Measurements from ENCODE around the gene ABCC10. TPM values are rescaled to one million over a fixed set of nuclear protein-coding genes. Genes with fewer than 3 reads are reported as not detected.

The ABCC10 gene
- total RNA-seq, 3 donors from 2014 or later, result 25.3 to 43.3 (median 37.4) TPM

DNA sequence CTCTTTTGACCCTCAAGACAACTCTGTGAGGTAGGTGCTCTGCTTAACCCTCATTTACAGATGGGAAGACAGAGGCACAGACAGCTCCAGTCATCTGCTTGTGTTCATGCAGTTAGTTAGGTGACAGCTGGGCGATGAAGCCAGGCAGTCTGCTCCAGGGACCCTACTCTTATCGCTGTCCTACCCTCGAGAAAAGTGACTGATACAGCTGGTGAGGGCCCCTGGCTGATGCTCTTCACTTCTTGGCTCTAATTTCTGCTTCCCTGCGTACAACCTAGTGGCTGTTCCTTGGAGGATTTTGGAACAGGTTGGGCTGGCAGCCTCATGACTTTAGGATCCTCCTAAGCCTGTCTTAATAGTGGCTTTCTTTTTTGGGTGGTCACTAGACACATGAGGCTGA, 40.9 kb downstream of the ABCC10 start:
- no peak for DNase-seq
- Histone ChIP-seq H3K9me3 (no peaks in the 10 kb centered on the region), H3K4me1 (ENCODE audit: low read depth) (no peaks in the 10 kb centered on the region), H3K36me3 (ENCODE audit: low read depth) (no peaks in the 10 kb centered on the region), H3K4me3 (no peak overlapping the region)
- intact Hi-C loops (cut with DNase I, micrococcal nuclease), result no loop called here
- TF ChIP-seq, protein P1, sequence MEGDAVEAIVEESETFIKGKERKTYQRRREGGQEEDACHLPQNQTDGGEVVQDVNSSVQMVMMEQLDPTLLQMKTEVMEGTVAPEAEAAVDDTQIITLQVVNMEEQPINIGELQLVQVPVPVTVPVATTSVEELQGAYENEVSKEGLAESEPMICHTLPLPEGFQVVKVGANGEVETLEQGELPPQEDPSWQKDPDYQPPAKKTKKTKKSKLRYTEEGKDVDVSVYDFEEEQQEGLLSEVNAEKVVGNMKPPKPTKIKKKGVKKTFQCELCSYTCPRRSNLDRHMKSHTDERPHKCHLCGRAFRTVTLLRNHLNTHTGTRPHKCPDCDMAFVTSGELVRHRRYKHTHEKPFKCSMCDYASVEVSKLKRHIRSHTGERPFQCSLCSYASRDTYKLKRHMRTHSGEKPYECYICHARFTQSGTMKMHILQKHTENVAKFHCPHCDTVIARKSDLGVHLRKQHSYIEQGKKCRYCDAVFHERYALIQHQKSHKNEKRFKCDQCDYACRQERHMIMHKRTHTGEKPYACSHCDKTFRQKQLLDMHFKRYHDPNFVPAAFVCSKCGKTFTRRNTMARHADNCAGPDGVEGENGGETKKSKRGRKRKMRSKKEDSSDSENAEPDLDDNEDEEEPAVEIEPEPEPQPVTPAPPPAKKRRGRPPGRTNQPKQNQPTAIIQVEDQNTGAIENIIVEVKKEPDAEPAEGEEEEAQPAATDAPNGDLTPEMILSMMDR (IDR thresholded peaks at IDR 0.05), result no peak
- no peak for ATAC-seq

DNA sequence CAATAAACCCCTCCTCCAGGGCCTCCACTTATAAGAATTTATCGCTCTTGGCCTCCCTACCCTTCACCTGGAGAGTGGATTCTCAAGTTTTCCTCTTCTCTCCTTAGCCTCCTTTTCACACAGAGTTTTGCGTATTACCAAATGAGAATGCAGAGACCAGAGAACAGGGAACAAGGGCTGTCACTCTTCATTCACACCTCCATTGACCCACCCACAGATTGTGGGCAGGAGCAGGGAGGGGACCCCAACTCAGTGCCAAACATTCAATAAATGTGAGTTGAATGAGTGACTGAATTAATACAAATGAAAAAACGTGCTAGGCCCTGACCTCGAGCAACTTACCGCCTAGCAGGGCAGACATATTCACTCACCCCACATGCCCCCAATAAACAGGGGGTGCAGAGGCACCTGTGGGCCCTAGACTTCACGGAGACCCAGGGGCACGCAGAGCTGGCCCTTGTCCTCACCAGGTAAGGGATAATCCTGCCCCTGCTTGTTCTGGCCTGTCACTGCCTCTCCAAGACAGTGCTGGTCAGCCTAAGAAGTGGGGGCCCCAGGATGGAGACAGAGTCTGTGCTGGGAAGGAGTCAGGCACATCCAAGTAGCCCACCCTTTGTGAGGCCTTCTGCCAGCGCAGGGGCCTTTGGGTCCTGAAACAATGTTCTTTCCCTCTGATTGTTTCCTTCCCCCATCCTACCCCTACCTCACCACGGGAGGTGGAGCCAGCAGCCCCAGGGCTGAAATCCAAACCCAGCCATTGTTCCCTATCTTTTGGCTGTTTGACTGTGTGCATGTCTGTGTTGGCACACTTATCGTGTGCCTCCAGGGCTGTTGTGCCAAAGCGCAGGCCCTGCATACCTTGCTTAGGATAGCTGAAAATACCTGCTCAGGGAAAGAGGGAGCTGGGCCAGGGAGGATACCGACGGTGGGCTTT, 41.7 kb downstream of the ABCC10 start:
- ATAC-seq (no peak), DNase-seq (no peak)
- H3K4me3 ChIP-seq, result no peak overlapping the region
- H3K4me1 ChIP-seq (ENCODE audit: low read depth), result no peaks in the 10 kb centered on the region
- intact Hi-C loops (cut with DNase I, micrococcal nuclease), result no loop called here
- H3K9me3 ChIP-seq, result no peaks in the 10 kb centered on the region
- no peaks in the 10 kb centered on the region for H3K36me3 ChIP-seq (ENCODE audit: low read depth)
- TF ChIP-seq, protein P1 (IDR thresholded peaks at IDR 0.05), result no peak

DNA sequence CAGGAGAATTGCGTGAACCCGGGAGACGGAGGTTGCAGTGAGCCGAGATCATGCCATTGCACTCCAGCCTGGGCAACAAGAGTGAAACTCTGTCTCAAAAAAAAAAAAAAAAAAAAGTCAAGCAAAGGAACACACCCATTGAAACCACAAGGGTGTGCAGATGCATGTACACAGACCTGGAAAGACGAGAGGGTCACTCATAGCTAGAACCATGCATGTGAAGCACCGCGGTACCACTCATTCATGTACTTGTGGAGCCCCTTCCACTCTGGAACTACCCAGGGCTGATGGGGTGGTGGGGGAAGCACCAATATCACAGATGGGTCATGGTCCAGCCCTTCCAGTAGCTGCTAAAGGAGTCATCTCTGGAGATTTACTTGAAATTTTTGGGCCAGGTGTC, 42.6 kb downstream of the ABCC10 start:
- H3K9me3 ChIP-seq, result no peaks in the 10 kb centered on the region
- H3K4me1 ChIP-seq (ENCODE audit: low read depth), result no peaks in the 10 kb centered on the region
- DNase-seq (no peak), ATAC-seq (no peak)
- intact Hi-C loops (cut with DNase I, micrococcal nuclease), result no loop called here
- no peak overlapping the region for H3K4me3 ChIP-seq
- TF ChIP-seq, protein P1 (IDR thresholded peaks at IDR 0.05), result no peak
- no peaks in the 10 kb centered on the region for H3K36me3 ChIP-seq (ENCODE audit: low read depth)

DNA sequence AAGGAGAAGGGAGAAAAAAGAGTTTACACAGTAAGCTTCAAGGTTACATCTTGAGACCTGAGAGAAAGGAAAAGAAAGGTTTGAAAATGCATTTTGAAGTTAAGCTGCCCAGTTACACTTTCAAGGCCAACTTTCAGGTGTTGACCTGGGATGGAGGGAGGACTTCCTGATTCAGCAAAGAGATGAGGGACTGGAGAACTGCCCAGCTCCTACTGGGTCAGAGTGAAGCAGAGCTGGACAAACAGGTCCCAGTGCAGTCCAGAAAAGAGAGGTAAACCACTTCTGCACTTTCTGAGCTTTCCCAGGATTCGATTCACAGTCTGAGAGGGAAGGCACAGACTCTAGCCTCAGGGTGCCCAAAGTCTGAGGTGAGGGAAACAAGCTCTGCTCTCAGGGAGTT, 44.1 kb downstream of the ABCC10 start:
- H3K4me1 ChIP-seq (ENCODE audit: low read depth), result no peaks in the 10 kb centered on the region
- intact Hi-C loops (cut with DNase I, micrococcal nuclease), result no loop called here
- DNase-seq, result no peak
- ATAC-seq, result no peak
- no peaks in the 10 kb centered on the region for H3K9me3 ChIP-seq
- no peaks in the 10 kb centered on the region for H3K36me3 ChIP-seq (ENCODE audit: low read depth)
- no peak overlapping the region for H3K4me3 ChIP-seq
- TF ChIP-seq, protein P1 (IDR thresholded peaks at IDR 0.05), result no peak

DNA sequence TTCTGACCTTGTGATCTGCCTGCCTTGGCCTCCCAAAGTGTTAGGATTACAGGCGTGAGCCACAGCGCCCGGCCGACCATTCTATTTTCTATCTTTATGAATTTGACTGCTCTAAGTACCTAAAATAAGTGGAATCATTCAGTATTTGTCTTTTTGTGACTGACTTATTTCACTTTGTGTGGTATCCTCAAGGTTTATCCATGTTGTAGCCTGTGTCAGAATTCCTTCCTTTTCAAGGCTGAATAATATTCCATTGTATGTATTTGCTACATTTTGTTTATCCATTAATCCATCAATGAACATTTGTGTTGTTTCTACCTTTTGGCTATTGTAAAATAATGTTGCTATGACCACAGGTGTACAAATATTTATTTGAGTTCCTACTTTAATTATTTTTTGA, 45.2 kb downstream of the ABCC10 start:
- ATAC-seq, result no peak
- Histone ChIP-seq H3K4me1 (ENCODE audit: low read depth) (no peaks in the 10 kb centered on the region), H3K9me3 (no peaks in the 10 kb centered on the region), H3K4me3 (no peak overlapping the region), H3K36me3 (ENCODE audit: low read depth) (no peaks in the 10 kb centered on the region)
- DNase-seq, result no peak
- intact Hi-C loops (cut with DNase I, micrococcal nuclease), result no loop called here
- TF ChIP-seq, protein P1 (IDR thresholded peaks at IDR 0.05), result no peak

All from mucosa of descending colon (tissue), 3 donors.